K562 (cell line): ENCODE measurements around the gene SULT6B1. TPM values are rescaled to one million over a fixed set of nuclear protein-coding genes. Genes with fewer than 3 reads are reported as not detected.

Source experiments
- BHLHE40 ChIP-seq: IDR thresholded peaks from 2 replicates; pipeline ENCODE4 v1.6.1; 2011; ENCODE audit warnings: low read length, improper control_type of control experiment
- COPS2 ChIP-seq: fragments of 450-650 bp; conservative IDR thresholded peaks from 2 replicates; pipeline ENCODE4 v1.6.1; 2016; ENCODE audit warnings: mild to moderate bottlenecking, moderate library complexity
- DDX20 ChIP-seq: fragments of 450-650 bp; IDR thresholded peaks from 2 replicates; pipeline ENCODE4 v1.6.1; 2016; ENCODE audit warnings: missing genetic modification characterization, low read depth, mild to moderate bottlenecking, missing compliant biosample characterization, moderate library complexity
- FOSL1 ChIP-seq: fragments of 200-800 bp; sonication (Bioruptor generic); conservative IDR thresholded peaks from 2 replicates; pipeline ENCODE4 v1.6.1; 2016; ENCODE audit warnings: missing genetic modification characterization, missing compliant biosample characterization
- HSF4 ChIP-seq: fragments of 250-450 bp; sonication (Bioruptor Pico); IDR thresholded peaks from 2 replicates; pipeline ENCODE4 v2.1.2; 2022; ENCODE audit warnings: mild to moderate bottlenecking, moderate library complexity, borderline replicate concordance
- KDM1A ChIP-seq, 2 experiments: fragments of 450-650 bp; IDR thresholded peaks; 2 replicates each; pipeline ENCODE4 v1.6.1; 2016; ENCODE audit warnings: mild to moderate bottlenecking in 2 of 2
- MCM5 ChIP-seq: fragments of 450-650 bp; IDR thresholded peaks from 2 replicates; pipeline ENCODE4 v1.6.1; 2016; ENCODE audit warnings: low read depth
- MTA1 ChIP-seq: fragments of 450-650 bp; IDR thresholded peaks from 2 replicates; pipeline ENCODE4 v1.6.1; 2017; ENCODE audit warnings: borderline replicate concordance
- PTBP1 ChIP-seq: fragments of 200-400 bp; formaldehyde crosslinking; IDR thresholded peaks from 2 replicates; pipeline ENCODE4 v1.6.1; 2017; ENCODE audit warnings: low read depth, low read length
- RBM17 ChIP-seq: fragments of 200-400 bp; formaldehyde crosslinking; IDR thresholded peaks from 2 replicates; pipeline ENCODE4 v1.6.1; 2017; ENCODE audit warnings: low read depth, mild to moderate bottlenecking, low read length, borderline replicate concordance
- RBM22 ChIP-seq: fragments of 200-400 bp; formaldehyde crosslinking; IDR thresholded peaks from 2 replicates; pipeline ENCODE4 v1.6.1; 2018; ENCODE audit warnings: low read length, low read depth; ENCODE audit not compliant: poor library complexity, severe bottlenecking
- RFX1 ChIP-seq: fragments of 450-650 bp; IDR thresholded peaks from 2 replicates; pipeline ENCODE4 v1.6.1; 2016; ENCODE audit warnings: mild to moderate bottlenecking, moderate library complexity
- ZKSCAN1 ChIP-seq: fragments of 150-350 bp; IDR thresholded peaks from 2 replicates; pipeline ENCODE4 v1.6.1; 2016; ENCODE audit warnings: low read depth, low read length
- ZNF133 ChIP-seq: fragments of 250-450 bp; sonication (Bioruptor Pico); IDR thresholded peaks from 2 replicates; pipeline ENCODE4 v1.4.0; 2020; ENCODE audit warnings: mild to moderate bottlenecking
- ZNF253 ChIP-seq: fragments of 250-450 bp; sonication (Bioruptor Pico); conservative IDR thresholded peaks from 2 replicates; pipeline ENCODE4 v1.6.1; 2021; ENCODE audit warnings: mild to moderate bottlenecking
- ZNF586 ChIP-seq: fragments of 450-650 bp; formaldehyde crosslinking; conservative IDR thresholded peaks from 2 replicates; pipeline ENCODE4 v1.4.0; 2020; ENCODE audit warnings: mild to moderate bottlenecking, moderate library complexity
- ZNF778 ChIP-seq: fragments of 450-650 bp; formaldehyde crosslinking; IDR thresholded peaks from 2 replicates; pipeline ENCODE4 v1.4.0; 2020; ENCODE audit warnings: mild to moderate bottlenecking, moderate library complexity
- ZNF780A ChIP-seq: fragments of 250-450 bp; sonication (Bioruptor Pico); IDR thresholded peaks from 2 replicates; pipeline ENCODE4 v1.5.0; 2021; ENCODE audit warnings: mild to moderate bottlenecking
- polyA plus RNA-seq, 8 experiments: library from polyadenylated mRNA; depleted of rRNA in 4 of 8; stranded (reverse) in 5 of 8; unstranded in 3 of 8; fragments of >200 nt; fragmentation: Nextera tagmentation in 2 of 8; fragmentation: Illumina TruSeq in 1 of 8; extraction: Ambion mirVana in 2 of 8; extraction: Trizol in 1 of 8; gene quantifications; 2 replicates each; pipeline versions ENCODE4 v1.2.1 to v1.2.3, GENCODE V29; 2011 to 2014; ENCODE audit warnings: inconsistent platforms in 1 of 8, missing spikeins in 1 of 8
- total RNA-seq, 7 experiments: library from RNA; depleted of rRNA in 6 of 7; stranded (reverse); fragments of >200 nt in 6 of 7; fragmentation: Illumina TruSeq in 2 of 7; extraction: Trizol in 2 of 7; gene quantifications; 2 replicates each; pipeline versions ENCODE4 v1.2.1 to v1.2.3, GENCODE V29; 2011 to 2021; ENCODE audit warnings: low replicate concordance in 1 of 7
- TF ChIP-seq, protein P1 (sequence below): fragments of 250-450 bp; sonication (Bioruptor Pico); IDR thresholded peaks from 2 replicates; pipeline ENCODE4 v1.4.0; 2020; ENCODE audit warnings: mild to moderate bottlenecking, moderate library complexity, borderline replicate concordance
- TF ChIP-seq, protein P2 (sequence below), 3 experiments: IDR thresholded peaks in 2 of 3; conservative IDR thresholded peaks in 1 of 3; 2 replicates each; pipeline ENCODE4 v1.5.1; 2011 to 2012; ENCODE audit warnings: low read length in 3 of 3, mild to moderate bottlenecking in 3 of 3, control low read depth in 2 of 3, improper control_type of control experiment in 1 of 3, inconsistent platforms in 1 of 3, low read depth in 1 of 3, mixed read lengths in 1 of 3, moderate library complexity in 1 of 3; ENCODE audit not compliant: insufficient read depth in 2 of 3
- TF ChIP-seq, protein P3 (sequence below): fragments of 450-650 bp; IDR thresholded peaks from 2 replicates; pipeline ENCODE4 v1.6.1; 2016
- TF ChIP-seq, protein P4 (sequence below): fragments of 250-450 bp; sonication (Bioruptor Pico); IDR thresholded peaks from 2 replicates; pipeline ENCODE4 v1.4.0; 2020; ENCODE audit warnings: mild to moderate bottlenecking

Gene SULT6B1
- total and polyA plus RNA-seq, 9 of the 15 experiments (the other 6 are each of a cell fraction or from before 2014, with no cell fraction given), result not detected

DNA sequence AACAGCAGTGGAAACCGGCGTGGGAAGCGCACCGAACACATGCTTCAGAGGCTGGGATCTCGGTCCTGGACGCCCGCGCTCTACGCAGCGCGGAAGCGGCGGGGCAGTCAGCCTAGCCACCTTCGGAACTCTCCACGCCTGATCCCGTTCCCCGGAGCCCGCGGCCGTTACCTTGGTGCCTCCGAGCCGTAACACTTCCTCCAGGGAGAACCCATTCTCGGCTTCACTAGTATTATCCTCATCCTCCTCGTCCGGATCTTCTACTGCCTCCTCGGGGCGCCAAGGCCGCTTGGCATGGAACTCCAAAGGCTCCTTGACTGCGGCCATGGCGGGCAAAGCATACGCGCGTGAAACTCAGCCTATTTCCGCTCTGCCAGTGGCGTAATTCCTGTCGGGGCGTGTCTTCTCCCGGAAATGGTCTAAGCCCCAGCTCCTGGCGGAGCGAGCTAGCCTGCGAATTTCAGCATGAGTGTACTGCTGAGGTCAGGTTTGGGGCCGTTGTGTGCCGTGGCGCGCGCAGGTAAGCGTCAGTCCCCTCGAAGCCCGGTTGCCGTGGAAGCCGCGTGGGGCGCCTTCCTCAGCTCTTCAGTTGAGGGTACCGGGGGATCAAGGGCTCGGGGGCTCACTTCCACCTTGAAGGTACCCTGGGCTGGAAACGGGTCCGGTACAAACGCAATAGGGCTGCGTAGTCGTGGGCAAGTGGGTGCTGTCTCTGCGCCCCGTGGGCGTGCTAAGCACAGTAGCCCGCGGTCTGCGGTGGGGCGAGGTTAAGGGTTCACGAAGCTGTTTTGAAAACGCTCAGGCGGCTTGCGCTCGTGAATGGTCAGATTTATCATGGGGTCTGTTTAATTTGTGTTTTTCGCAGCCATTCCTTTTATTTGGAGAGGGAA is 43.0 kb upstream of the SULT6B1 start, which contains the start of the genes CEBPZ and NDUFAF7 (continued):
- TF ChIP-seq, protein P1, sequence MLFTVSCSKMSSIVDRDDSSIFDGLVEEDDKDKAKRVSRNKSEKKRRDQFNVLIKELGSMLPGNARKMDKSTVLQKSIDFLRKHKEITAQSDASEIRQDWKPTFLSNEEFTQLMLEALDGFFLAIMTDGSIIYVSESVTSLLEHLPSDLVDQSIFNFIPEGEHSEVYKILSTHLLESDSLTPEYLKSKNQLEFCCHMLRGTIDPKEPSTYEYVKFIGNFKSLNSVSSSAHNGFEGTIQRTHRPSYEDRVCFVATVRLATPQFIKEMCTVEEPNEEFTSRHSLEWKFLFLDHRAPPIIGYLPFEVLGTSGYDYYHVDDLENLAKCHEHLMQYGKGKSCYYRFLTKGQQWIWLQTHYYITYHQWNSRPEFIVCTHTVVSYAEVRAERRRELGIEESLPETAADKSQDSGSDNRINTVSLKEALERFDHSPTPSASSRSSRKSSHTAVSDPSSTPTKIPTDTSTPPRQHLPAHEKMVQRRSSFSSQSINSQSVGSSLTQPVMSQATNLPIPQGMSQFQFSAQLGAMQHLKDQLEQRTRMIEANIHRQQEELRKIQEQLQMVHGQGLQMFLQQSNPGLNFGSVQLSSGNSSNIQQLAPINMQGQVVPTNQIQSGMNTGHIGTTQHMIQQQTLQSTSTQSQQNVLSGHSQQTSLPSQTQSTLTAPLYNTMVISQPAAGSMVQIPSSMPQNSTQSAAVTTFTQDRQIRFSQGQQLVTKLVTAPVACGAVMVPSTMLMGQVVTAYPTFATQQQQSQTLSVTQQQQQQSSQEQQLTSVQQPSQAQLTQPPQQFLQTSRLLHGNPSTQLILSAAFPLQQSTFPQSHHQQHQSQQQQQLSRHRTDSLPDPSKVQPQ (CRISPR knock-in tag), result no peak
- TF ChIP-seq ZNF778 (CRISPR knock-in tag), result no peak
- no peak for TF ChIP-seq ZNF253 (CRISPR knock-in tag)
- TF ChIP-seq ZNF780A (CRISPR knock-in tag), result no peak
- TF ChIP-seq RBM17, result no peak
- no peak for TF ChIP-seq ZKSCAN1
- TF ChIP-seq FOSL1 (tag), result 0 out of 2 replicates have a peak, but pooled peaks have one; percentile 17
- TF ChIP-seq MTA1, result 0 out of 2 replicates have a peak, but pooled peaks have one; percentile 16
- TF ChIP-seq, protein P2, sequence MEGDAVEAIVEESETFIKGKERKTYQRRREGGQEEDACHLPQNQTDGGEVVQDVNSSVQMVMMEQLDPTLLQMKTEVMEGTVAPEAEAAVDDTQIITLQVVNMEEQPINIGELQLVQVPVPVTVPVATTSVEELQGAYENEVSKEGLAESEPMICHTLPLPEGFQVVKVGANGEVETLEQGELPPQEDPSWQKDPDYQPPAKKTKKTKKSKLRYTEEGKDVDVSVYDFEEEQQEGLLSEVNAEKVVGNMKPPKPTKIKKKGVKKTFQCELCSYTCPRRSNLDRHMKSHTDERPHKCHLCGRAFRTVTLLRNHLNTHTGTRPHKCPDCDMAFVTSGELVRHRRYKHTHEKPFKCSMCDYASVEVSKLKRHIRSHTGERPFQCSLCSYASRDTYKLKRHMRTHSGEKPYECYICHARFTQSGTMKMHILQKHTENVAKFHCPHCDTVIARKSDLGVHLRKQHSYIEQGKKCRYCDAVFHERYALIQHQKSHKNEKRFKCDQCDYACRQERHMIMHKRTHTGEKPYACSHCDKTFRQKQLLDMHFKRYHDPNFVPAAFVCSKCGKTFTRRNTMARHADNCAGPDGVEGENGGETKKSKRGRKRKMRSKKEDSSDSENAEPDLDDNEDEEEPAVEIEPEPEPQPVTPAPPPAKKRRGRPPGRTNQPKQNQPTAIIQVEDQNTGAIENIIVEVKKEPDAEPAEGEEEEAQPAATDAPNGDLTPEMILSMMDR (IDR thresholded peaks at IDR 0.05 in 2 of 3, conservative IDR thresholded peaks at IDR 0.05 in 1 of 3; ENCODE audit: insufficient read depth in 2 of 3, low read depth in 1 of 3, low read length in 3 of 3), result 0 out of 6 replicates have a peak, but pooled peaks of 1 of the 3 experiments have one; percentile 4
- TF ChIP-seq, protein P3, sequence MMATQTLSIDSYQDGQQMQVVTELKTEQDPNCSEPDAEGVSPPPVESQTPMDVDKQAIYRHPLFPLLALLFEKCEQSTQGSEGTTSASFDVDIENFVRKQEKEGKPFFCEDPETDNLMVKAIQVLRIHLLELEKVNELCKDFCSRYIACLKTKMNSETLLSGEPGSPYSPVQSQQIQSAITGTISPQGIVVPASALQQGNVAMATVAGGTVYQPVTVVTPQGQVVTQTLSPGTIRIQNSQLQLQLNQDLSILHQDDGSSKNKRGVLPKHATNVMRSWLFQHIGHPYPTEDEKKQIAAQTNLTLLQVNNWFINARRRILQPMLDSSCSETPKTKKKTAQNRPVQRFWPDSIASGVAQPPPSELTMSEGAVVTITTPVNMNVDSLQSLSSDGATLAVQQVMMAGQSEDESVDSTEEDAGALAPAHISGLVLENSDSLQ, result peak; percentile 29
- no peak for TF ChIP-seq ZNF133 (CRISPR knock-in tag)
- TF ChIP-seq PTBP1, result no peak
- TF ChIP-seq, protein P4, sequence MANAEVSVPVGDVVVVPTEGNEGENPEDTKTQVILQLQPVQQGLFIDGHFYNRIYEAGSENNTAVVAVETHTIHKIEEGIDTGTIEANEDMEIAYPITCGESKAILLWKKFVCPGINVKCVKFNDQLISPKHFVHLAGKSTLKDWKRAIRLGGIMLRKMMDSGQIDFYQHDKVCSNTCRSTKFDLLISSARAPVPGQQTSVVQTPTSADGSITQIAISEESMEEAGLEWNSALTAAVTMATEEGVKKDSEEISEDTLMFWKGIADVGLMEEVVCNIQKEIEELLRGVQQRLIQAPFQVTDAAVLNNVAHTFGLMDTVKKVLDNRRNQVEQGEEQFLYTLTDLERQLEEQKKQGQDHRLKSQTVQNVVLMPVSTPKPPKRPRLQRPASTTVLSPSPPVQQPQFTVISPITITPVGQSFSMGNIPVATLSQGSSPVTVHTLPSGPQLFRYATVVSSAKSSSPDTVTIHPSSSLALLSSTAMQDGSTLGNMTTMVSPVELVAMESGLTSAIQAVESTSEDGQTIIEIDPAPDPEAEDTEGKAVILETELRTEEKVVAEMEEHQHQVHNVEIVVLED, result no peak
- 0 out of 2 replicates have a peak, but pooled peaks have one; percentile 26 for TF ChIP-seq RFX1
- no peak for TF ChIP-seq COPS2
- TF ChIP-seq BHLHE40, result no peak; the same call in 1 of the 2 replicates
- no peak for TF ChIP-seq KDM1A (IDR thresholded peaks at IDR 0.05)
- no peak for TF ChIP-seq ZNF586 (CRISPR knock-in tag)
- no peak for TF ChIP-seq DDX20
- TF ChIP-seq HSF4 (CRISPR knock-in tag), result no peak
- no peak for TF ChIP-seq RBM22
- no peak for TF ChIP-seq MCM5
